ENCODE data around the gene ATP5MK.
"Not testable (repeated sequence)": the region's sequence is repeated elsewhere in the genome, so short reads cannot be mapped to it uniquely, and the experiment has no call there.

Gene ATP5MK

GRCh38 chr10:103367782-103368518, 28.3 kb downstream of the ATP5MK start, which contains the start of gene TAF5:
Gene TAF5 (plus strand): TSS chr10:103367976. CDS start chr10:103367990, 14 bp downstream.
- peaks cover 7% of the 10 kb centered on the region for H3K36me3 Mint-ChIP-seq (ENCODE audit: low read depth)
- peak; percentile 92 for DNase-seq (ENCODE audit: low spot score)
- no peaks in the 10 kb centered on the region for H3K27me3 Mint-ChIP-seq (ENCODE audit: low read depth)
- peak within 1 kb of the TSS; percentile 93 for H3K27ac Mint-ChIP-seq
- no peaks in the 10 kb centered on the region for H3K9me3 Mint-ChIP-seq
- H3K4me3 Mint-ChIP-seq: peak within 1 kb of the TSS; percentile 92
- H3K4me1 Mint-ChIP-seq (ENCODE audit: low read depth): peaks cover 5% of the 10 kb centered on the region

- no peak for DNase-seq (ENCODE audit: low spot score)
- Mint-ChIP-seq H3K36me3 (ENCODE audit: low read depth) (peaks cover 7% of the 10 kb centered on the region), H3K9me3 (no peaks in the 10 kb centered on the region), H3K27me3 (ENCODE audit: low read depth) (no peaks in the 10 kb centered on the region), H3K4me3 (peak overlapping the region; percentile 92), H3K27ac (peak overlapping the region; percentile 93), H3K4me1 (ENCODE audit: low read depth) (peaks cover 4% of the 10 kb centered on the region)
Measured at GRCh38 chr10:103367379-103367781, 28.9 kb downstream of the ATP5MK start.

- not testable (repeated sequence) for DNase-seq (ENCODE audit: low spot score); H3K9me3 Mint-ChIP-seq; H3K36me3 Mint-ChIP-seq (ENCODE audit: low read depth); H3K4me3 Mint-ChIP-seq; H3K27me3 Mint-ChIP-seq (ENCODE audit: low read depth); H3K4me1 Mint-ChIP-seq (ENCODE audit: low read depth); H3K27ac Mint-ChIP-seq
Measured at GRCh38 chr10:103360791-103361190, 35.5 kb downstream of the ATP5MK start.

GRCh38 chr10:103359493-103359892, 36.8 kb downstream of the ATP5MK start:
- H3K36me3 Mint-ChIP-seq (ENCODE audit: low read depth); H3K27me3 Mint-ChIP-seq (ENCODE audit: low read depth); DNase-seq (ENCODE audit: low spot score); H3K27ac Mint-ChIP-seq; H3K4me3 Mint-ChIP-seq; H3K9me3 Mint-ChIP-seq; H3K4me1 Mint-ChIP-seq (ENCODE audit: low read depth): not testable (repeated sequence)

GRCh38 chr10:103355906-103356599, 40.2 kb downstream of the ATP5MK start:
- Mint-ChIP-seq H3K36me3 (ENCODE audit: low read depth) (peaks cover 1% of the 10 kb centered on the region), H3K4me3 (no peak overlapping the region), H3K27ac (no peak overlapping the region), H3K27me3 (ENCODE audit: low read depth) (no peaks in the 10 kb centered on the region), H3K9me3 (no peaks in the 10 kb centered on the region), H3K4me1 (ENCODE audit: low read depth) (peaks cover 1% of the 10 kb centered on the region)
- no peak for DNase-seq (ENCODE audit: low spot score)

- H3K27ac Mint-ChIP-seq; H3K9me3 Mint-ChIP-seq; H3K36me3 Mint-ChIP-seq (ENCODE audit: low read depth); H3K4me3 Mint-ChIP-seq; DNase-seq (ENCODE audit: low spot score); H3K4me1 Mint-ChIP-seq (ENCODE audit: low read depth); H3K27me3 Mint-ChIP-seq (ENCODE audit: low read depth): not testable (repeated sequence)
Measured at GRCh38 chr10:103354567-103354966, 41.7 kb downstream of the ATP5MK start.

GRCh38 chr10:103353281-103353680, 43.0 kb downstream of the ATP5MK start:
- Mint-ChIP-seq H3K4me3 (no peak overlapping the region), H3K27ac (no peak overlapping the region), H3K36me3 (ENCODE audit: low read depth) (peaks cover 6% of the 10 kb centered on the region), H3K9me3 (no peaks in the 10 kb centered on the region), H3K4me1 (ENCODE audit: low read depth) (peaks cover 4% of the 10 kb centered on the region), H3K27me3 (ENCODE audit: low read depth) (no peaks in the 10 kb centered on the region)
- no peak for DNase-seq (ENCODE audit: low spot score)

- Mint-ChIP-seq H3K4me3 (peak within 1 kb of the TSS; percentile 91), H3K9me3 (no peaks in the 10 kb centered on the region), H3K27ac (peak within 1 kb of the TSS; percentile 84), H3K27me3 (ENCODE audit: low read depth) (no peaks in the 10 kb centered on the region), H3K4me1 (ENCODE audit: low read depth) (peaks cover 4% of the 10 kb centered on the region), H3K36me3 (ENCODE audit: low read depth) (peaks cover 14% of the 10 kb centered on the region)
- DNase-seq (ENCODE audit: low spot score): peak; percentile 82
Measured at GRCh38 chr10:103350517-103351260, 45.6 kb downstream of the ATP5MK start, which contains the start of gene PCGF6. Gene PCGF6 (minus strand): TSS chr10:103351140. CDS start chr10:103351066, 74 bp downstream.

- peak overlapping the region; percentile 91 for H3K4me3 Mint-ChIP-seq
- DNase-seq (ENCODE audit: low spot score): no peak
- H3K36me3 Mint-ChIP-seq (ENCODE audit: low read depth): peaks cover 14% of the 10 kb centered on the region
- no peaks in the 10 kb centered on the region for H3K27me3 Mint-ChIP-seq (ENCODE audit: low read depth)
- peak overlapping the region; percentile 73 for H3K27ac Mint-ChIP-seq
- peaks cover 4% of the 10 kb centered on the region for H3K4me1 Mint-ChIP-seq (ENCODE audit: low read depth)
- no peaks in the 10 kb centered on the region for H3K9me3 Mint-ChIP-seq
Measured at GRCh38 chr10:103350175-103350516, 46.1 kb downstream of the ATP5MK start.

Data from T-helper 2 cell treated with Interferon-gamma antibody and Interleukin-4, amounts not matched to agents 5 μg/mL and 100 μg/mL, for 36 hours (primary cell).